Ovary (tissue), 3 donors: ENCODE measurements around the gene SLC22A15.

Experiments
- EP300 ChIP-seq: sonication (generic); formaldehyde crosslinking; IDR thresholded peaks from one replicate; pipeline ENCODE4 v1.6.1; 2017; ENCODE audit warnings: antibody characterized with exemption
- TF ChIP-seq, protein P1 (sequence below), 3 donors: fragments of 450-650 bp in 2 of 3; fragments of 200-600 bp in 1 of 3; IDR thresholded peaks; one replicate each; pipeline versions ENCODE4 v1.5.1 to v1.8.0; 2016 to 2022; ENCODE audit warnings: antibody characterized with exemption in 3 of 3, mild to moderate bottlenecking in 1 of 3
- donor health status: DM: no; HTN: no; CAD: no.

DNA sequence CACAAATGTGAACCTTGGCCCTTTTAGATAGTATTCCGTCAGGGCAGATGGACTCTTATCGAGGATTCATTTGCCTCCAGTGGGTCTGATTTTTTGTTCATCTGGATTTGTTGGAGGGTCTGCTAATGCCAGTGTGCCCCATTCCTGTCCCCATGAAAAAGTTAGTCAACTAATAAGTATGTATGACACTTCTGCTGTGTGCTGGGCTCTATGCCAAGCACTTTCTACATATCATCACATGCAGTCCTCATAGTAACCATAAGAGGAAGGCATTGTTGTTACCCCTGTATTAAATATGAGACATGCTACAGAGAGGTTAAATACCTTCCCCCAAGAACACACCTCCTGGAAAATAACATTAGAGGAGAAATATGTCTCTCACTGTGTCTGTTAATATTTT, 88.3 kb downstream of the SLC22A15 start:
- TF ChIP-seq, protein P1, sequence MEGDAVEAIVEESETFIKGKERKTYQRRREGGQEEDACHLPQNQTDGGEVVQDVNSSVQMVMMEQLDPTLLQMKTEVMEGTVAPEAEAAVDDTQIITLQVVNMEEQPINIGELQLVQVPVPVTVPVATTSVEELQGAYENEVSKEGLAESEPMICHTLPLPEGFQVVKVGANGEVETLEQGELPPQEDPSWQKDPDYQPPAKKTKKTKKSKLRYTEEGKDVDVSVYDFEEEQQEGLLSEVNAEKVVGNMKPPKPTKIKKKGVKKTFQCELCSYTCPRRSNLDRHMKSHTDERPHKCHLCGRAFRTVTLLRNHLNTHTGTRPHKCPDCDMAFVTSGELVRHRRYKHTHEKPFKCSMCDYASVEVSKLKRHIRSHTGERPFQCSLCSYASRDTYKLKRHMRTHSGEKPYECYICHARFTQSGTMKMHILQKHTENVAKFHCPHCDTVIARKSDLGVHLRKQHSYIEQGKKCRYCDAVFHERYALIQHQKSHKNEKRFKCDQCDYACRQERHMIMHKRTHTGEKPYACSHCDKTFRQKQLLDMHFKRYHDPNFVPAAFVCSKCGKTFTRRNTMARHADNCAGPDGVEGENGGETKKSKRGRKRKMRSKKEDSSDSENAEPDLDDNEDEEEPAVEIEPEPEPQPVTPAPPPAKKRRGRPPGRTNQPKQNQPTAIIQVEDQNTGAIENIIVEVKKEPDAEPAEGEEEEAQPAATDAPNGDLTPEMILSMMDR (IDR thresholded peaks at IDR 0.05), result no peak
- TF ChIP-seq EP300, result no peak
